ENCODE data around the gene XAGE1B. TPM values are rescaled to one million over a fixed set of nuclear protein-coding genes. Genes with fewer than 3 reads are reported as not detected.
"Not testable (repeated sequence)": the region's sequence is repeated elsewhere in the genome, so short reads cannot be mapped to it uniquely, and the experiment has no call there.

XAGE1B gene
- total RNA-seq, 1 experiment from 2014 or later: not detected

GRCh38 chrX:52509916-52510315 is 6.9 kb downstream of the XAGE1B start:
- H2AFZ ChIP-seq: no peak overlapping the region
- no peaks in the 10 kb centered on the region for H3K9me3 ChIP-seq (ENCODE audit: insufficient read depth, low read depth)
- H3K4me1 ChIP-seq (replicated peaks; ENCODE audit: insufficient read depth): no peaks in the 10 kb centered on the region
- H3K36me3 ChIP-seq (ENCODE audit: low read depth): no peaks in the 10 kb centered on the region
- no peak for DNase-seq
- ChIA-PET POLR2A (ENCODE audit: unreplicated experiment) (interaction anchor here (0.6 kb wide), 1 partner anchor 148 kb away, joined by 9 read pairs; no protein-coding TSS in a partner anchor), CTCF (no interaction called here)
- peaks cover 4% of the 10 kb centered on the region; the same call in 1 of the 2 replicates for H3K27me3 ChIP-seq (ENCODE audit: insufficient read depth, low read depth)
- H3F3A ChIP-seq (ENCODE audit: insufficient read depth, low read depth): no peaks in the 10 kb centered on the region
- no peaks in the 10 kb centered on the region for H3K9me2 ChIP-seq (ENCODE audit: insufficient read depth)
- H3K4me3 ChIP-seq: no peak overlapping the region
- no TSS peak for BruUV-seq (replicated peaks)
- TF ChIP-seq, protein P1, sequence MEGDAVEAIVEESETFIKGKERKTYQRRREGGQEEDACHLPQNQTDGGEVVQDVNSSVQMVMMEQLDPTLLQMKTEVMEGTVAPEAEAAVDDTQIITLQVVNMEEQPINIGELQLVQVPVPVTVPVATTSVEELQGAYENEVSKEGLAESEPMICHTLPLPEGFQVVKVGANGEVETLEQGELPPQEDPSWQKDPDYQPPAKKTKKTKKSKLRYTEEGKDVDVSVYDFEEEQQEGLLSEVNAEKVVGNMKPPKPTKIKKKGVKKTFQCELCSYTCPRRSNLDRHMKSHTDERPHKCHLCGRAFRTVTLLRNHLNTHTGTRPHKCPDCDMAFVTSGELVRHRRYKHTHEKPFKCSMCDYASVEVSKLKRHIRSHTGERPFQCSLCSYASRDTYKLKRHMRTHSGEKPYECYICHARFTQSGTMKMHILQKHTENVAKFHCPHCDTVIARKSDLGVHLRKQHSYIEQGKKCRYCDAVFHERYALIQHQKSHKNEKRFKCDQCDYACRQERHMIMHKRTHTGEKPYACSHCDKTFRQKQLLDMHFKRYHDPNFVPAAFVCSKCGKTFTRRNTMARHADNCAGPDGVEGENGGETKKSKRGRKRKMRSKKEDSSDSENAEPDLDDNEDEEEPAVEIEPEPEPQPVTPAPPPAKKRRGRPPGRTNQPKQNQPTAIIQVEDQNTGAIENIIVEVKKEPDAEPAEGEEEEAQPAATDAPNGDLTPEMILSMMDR (conservative IDR thresholded peaks at IDR 0.05): no peak
- H3K4me2 ChIP-seq: no peak overlapping the region
- H3K79me2 ChIP-seq (ENCODE audit: low read depth): no peaks in the 10 kb centered on the region
- H4K20me1 ChIP-seq (ENCODE audit: insufficient read depth): no peaks in the 10 kb centered on the region
- no peak overlapping the region for H3K27ac ChIP-seq
- intact Hi-C loops (cut with micrococcal nuclease; ENCODE audit: unreplicated experiment): no loop called here

DNA sequence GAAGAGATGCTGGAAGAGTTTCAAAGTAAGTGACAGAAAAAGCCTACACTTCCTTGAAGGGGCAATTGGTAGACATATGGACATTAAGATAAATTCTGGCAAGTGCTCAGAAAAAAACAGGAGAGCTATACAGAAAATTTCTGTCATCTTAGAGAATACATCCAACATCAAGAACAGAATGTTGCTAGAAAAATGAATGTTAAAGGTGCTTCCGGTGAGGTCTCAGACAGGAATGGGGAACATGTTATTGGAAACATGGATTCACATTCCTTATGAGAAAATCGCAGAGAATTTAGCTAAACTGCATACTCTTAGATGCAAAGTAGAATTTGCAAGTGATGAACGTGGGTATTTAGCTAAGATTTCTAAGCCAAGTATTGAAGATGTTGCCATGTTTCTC is 9.5 kb downstream of the XAGE1B start:
- intact Hi-C loops (cut with micrococcal nuclease; ENCODE audit: unreplicated experiment): no loop called here
- no peaks in the 10 kb centered on the region for H3K9me2 ChIP-seq (ENCODE audit: insufficient read depth)
- no peaks in the 10 kb centered on the region for H3K4me1 ChIP-seq (replicated peaks; ENCODE audit: insufficient read depth)
- CTCF ChIA-PET: no interaction called here
- H3K79me2 ChIP-seq (ENCODE audit: low read depth): no peaks in the 10 kb centered on the region
- BruUV-seq (replicated peaks): no TSS peak
- H3F3A ChIP-seq (ENCODE audit: insufficient read depth, low read depth): no peaks in the 10 kb centered on the region
- no peaks in the 10 kb centered on the region for H3K36me3 ChIP-seq (ENCODE audit: low read depth)
- H2AFZ ChIP-seq: no peak overlapping the region
- no peak for DNase-seq
- H3K27ac ChIP-seq: no peak overlapping the region
- H3K9me3 ChIP-seq (ENCODE audit: insufficient read depth, low read depth): no peaks in the 10 kb centered on the region
- no peak overlapping the region for H3K4me3 ChIP-seq
- no peak overlapping the region for H3K4me2 ChIP-seq
- TF ChIP-seq, protein P1 (conservative IDR thresholded peaks at IDR 0.05): no peak
- TF ChIP-seq EZH2 (IDR thresholded peaks at IDR 0.05; ENCODE audit: low read depth): no peak
- POLR2A ChIA-PET (ENCODE audit: unreplicated experiment): no interaction called here
- no peaks in the 10 kb centered on the region for H4K20me1 ChIP-seq (ENCODE audit: insufficient read depth)
- peaks cover 12% of the 10 kb centered on the region; the same call in 1 of the 2 replicates for H3K27me3 ChIP-seq (ENCODE audit: insufficient read depth, low read depth)

DNA sequence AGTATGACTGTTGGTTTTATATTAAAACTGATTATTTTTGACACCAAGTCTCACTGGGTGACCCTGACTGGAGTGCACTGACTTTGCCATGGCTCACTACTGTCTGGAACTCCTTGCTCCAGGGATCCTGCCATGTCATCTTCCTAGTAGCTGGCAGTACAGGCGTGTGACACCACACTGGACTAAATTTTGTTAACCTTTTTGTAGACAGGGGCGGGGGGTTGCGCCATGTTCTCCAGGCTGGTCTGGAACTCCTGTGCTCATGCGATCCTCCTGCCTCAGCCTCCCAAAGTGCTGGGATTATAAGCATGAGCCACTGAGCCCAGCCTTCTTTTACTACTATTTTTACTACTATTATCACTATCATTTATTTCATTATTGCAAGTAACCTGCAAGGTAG is 12.3 kb downstream of the XAGE1B start:
- H3K4me3 ChIP-seq: no peak overlapping the region
- TF ChIP-seq EZH2 (IDR thresholded peaks at IDR 0.05; ENCODE audit: low read depth): no peak
- TF ChIP-seq, protein P1 (conservative IDR thresholded peaks at IDR 0.05): no peak
- no peak for DNase-seq
- H3K4me2 ChIP-seq: no peak overlapping the region
- ChIA-PET POLR2A (ENCODE audit: unreplicated experiment) (no interaction called here), CTCF (no interaction called here)
- no peaks in the 10 kb centered on the region for H3K79me2 ChIP-seq (ENCODE audit: low read depth)
- no peak overlapping the region for H2AFZ ChIP-seq
- H3F3A ChIP-seq (ENCODE audit: insufficient read depth, low read depth): no peaks in the 10 kb centered on the region
- H3K9me2 ChIP-seq (ENCODE audit: insufficient read depth): no peaks in the 10 kb centered on the region
- H4K20me1 ChIP-seq (ENCODE audit: insufficient read depth): no peaks in the 10 kb centered on the region
- no peaks in the 10 kb centered on the region for H3K4me1 ChIP-seq (replicated peaks; ENCODE audit: insufficient read depth)
- no TSS peak for BruUV-seq (replicated peaks)
- no peaks in the 10 kb centered on the region for H3K9me3 ChIP-seq (ENCODE audit: insufficient read depth, low read depth)
- H3K27ac ChIP-seq: no peak overlapping the region
- H3K36me3 ChIP-seq (ENCODE audit: low read depth): no peaks in the 10 kb centered on the region
- intact Hi-C loops (cut with micrococcal nuclease; ENCODE audit: unreplicated experiment): no loop called here
- peaks cover 14% of the 10 kb centered on the region; the same call in 1 of the 2 replicates for H3K27me3 ChIP-seq (ENCODE audit: insufficient read depth, low read depth)

DNA sequence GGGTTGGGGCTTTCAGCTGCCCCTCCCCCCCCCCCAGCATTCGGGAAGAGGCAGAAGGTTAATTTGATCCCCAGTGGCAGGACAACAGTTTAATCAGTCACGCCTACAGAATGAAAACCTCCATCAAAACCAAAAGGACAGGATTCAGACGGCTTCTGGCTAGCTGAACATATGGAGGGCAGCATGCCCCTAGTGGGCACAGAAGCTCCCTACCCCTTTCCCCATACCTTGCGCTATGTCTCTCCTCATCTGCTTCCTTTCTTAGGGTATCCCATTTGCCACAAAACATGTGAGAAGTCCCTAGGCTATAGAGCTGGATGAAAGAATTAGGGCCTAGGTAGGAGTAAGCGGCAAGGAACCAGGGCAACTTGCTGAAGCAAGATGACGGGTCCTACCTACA is 15.5 kb downstream of the XAGE1B start:
- H4K20me1 ChIP-seq (ENCODE audit: insufficient read depth); POLR2A ChIA-PET (ENCODE audit: unreplicated experiment); H3K4me1 ChIP-seq (replicated peaks; ENCODE audit: insufficient read depth); CTCF ChIA-PET; DNase-seq; H3K27ac ChIP-seq; H3K9me3 ChIP-seq (ENCODE audit: insufficient read depth, low read depth); H3K4me3 ChIP-seq; H2AFZ ChIP-seq; H3K36me3 ChIP-seq (ENCODE audit: low read depth); intact Hi-C loops (cut with micrococcal nuclease; ENCODE audit: unreplicated experiment); BruUV-seq (replicated peaks); H3K79me2 ChIP-seq (ENCODE audit: low read depth); H3K4me2 ChIP-seq; H3K9me2 ChIP-seq (ENCODE audit: insufficient read depth); H3K27me3 ChIP-seq (ENCODE audit: insufficient read depth, low read depth); H3F3A ChIP-seq (ENCODE audit: insufficient read depth, low read depth): not testable (repeated sequence)

- CTCF ChIA-PET; BruUV-seq (replicated peaks): not testable (repeated sequence)
These were observed 20.5 kb downstream of the XAGE1B start for GRCh38 chrX:52496419-52496772.

More at GRCh38 chrX:52496419-52496772, 20.5 kb downstream of the XAGE1B start:
- H3K9me3 ChIP-seq (ENCODE audit: insufficient read depth, low read depth); POLR2A ChIA-PET (ENCODE audit: unreplicated experiment); DNase-seq; H3K9me2 ChIP-seq (ENCODE audit: insufficient read depth); H3K4me2 ChIP-seq; H2AFZ ChIP-seq; H3K79me2 ChIP-seq (ENCODE audit: low read depth); H3F3A ChIP-seq (ENCODE audit: insufficient read depth, low read depth); H3K27ac ChIP-seq; H3K36me3 ChIP-seq (ENCODE audit: low read depth); intact Hi-C loops (cut with micrococcal nuclease; ENCODE audit: unreplicated experiment); H3K4me3 ChIP-seq; H4K20me1 ChIP-seq (ENCODE audit: insufficient read depth); H3K27me3 ChIP-seq (ENCODE audit: insufficient read depth, low read depth); H3K4me1 ChIP-seq (replicated peaks; ENCODE audit: insufficient read depth): not testable (repeated sequence)
